IPS-18c (cell line): ENCODE measurements around the gene C16orf54.
"Not testable (repeated sequence)": the region's sequence is repeated elsewhere in the genome, so short reads cannot be mapped to it uniquely, and the experiment has no call there.

ENCODE experiments used
- H3K4me3 ChIP-seq: 2 replicates; pipeline ENCODE4 v1.7.0; 2013; ENCODE audit warnings: low read depth, mild to moderate bottlenecking, low read length, moderate library complexity; ENCODE audit not compliant: insufficient read depth
- H3K9me3 ChIP-seq: one replicate; pipeline ENCODE4 v1.6.1; 2013; ENCODE audit warnings: mild to moderate bottlenecking, low read length, moderate library complexity; ENCODE audit not compliant: control insufficient read depth, insufficient read depth

Gene C16orf54

GRCh38 chr16:29774730-29775129 lies 28.9 kb upstream of the C16orf54 start:
- H3K9me3 ChIP-seq = no peaks in the 10 kb centered on the region
- no peak overlapping the region for H3K4me3 ChIP-seq

- H3K4me3 ChIP-seq, H3K9me3 ChIP-seq: not testable (repeated sequence)
These were observed 26.5 kb upstream of the C16orf54 start for GRCh38 chr16:29772330-29772729.

GRCh38 chr16:29770250-29770929 lies 24.6 kb upstream of the C16orf54 start:
- no peak overlapping the region for H3K4me3 ChIP-seq
- no peaks in the 10 kb centered on the region for H3K9me3 ChIP-seq

GRCh38 chr16:29769507-29769906 lies 23.7 kb upstream of the C16orf54 start:
- no peak overlapping the region for H3K4me3 ChIP-seq
- no peaks in the 10 kb centered on the region for H3K9me3 ChIP-seq

GRCh38 chr16:29767062-29767461 lies 21.3 kb upstream of the C16orf54 start:
- no peaks in the 10 kb centered on the region for H3K9me3 ChIP-seq
- no peak overlapping the region for H3K4me3 ChIP-seq

- H3K9me3 ChIP-seq = no peaks in the 10 kb centered on the region
- no peak overlapping the region for H3K4me3 ChIP-seq
These were observed 20.8 kb upstream of the C16orf54 start for GRCh38 chr16:29766571-29766970.

- Histone ChIP-seq H3K9me3 (no peaks in the 10 kb centered on the region), H3K4me3 (no peak overlapping the region)
These were observed 19.6 kb upstream of the C16orf54 start for GRCh38 chr16:29765167-29766032.

- H3K4me3 ChIP-seq = no peak overlapping the region
These were observed 17.5 kb upstream of the C16orf54 start for GRCh38 chr16:29763326-29763725.

GRCh38 chr16:29761882-29762281 lies 16.1 kb upstream of the C16orf54 start:
- no peaks in the 10 kb centered on the region for H3K9me3 ChIP-seq
- no peak overlapping the region for H3K4me3 ChIP-seq

More at GRCh38 chr16:29763326-29763725, 17.5 kb upstream of the C16orf54 start:
- no peaks in the 10 kb centered on the region for H3K9me3 ChIP-seq

- not testable (repeated sequence) for H3K4me3 ChIP-seq, H3K9me3 ChIP-seq
These were observed 15.5 kb upstream of the C16orf54 start for GRCh38 chr16:29761280-29761651.

- H3K9me3 ChIP-seq = no peaks in the 10 kb centered on the region
- no peak overlapping the region for H3K4me3 ChIP-seq
These were observed 14.9 kb upstream of the C16orf54 start for GRCh38 chr16:29760567-29761279.

GRCh38 chr16:29757950-29758466 lies 12.2 kb upstream of the C16orf54 start:
- Histone ChIP-seq H3K4me3 (no peak overlapping the region), H3K9me3 (no peaks in the 10 kb centered on the region)

GRCh38 chr16:29757086-29757485 lies 11.3 kb upstream of the C16orf54 start:
- H3K4me3 ChIP-seq, H3K9me3 ChIP-seq: not testable (repeated sequence)

- Histone ChIP-seq H3K9me3 (no peaks in the 10 kb centered on the region), H3K4me3 (no peak overlapping the region)
These were observed 10.9 kb upstream of the C16orf54 start for GRCh38 chr16:29756654-29757053.

- no peak overlapping the region for H3K4me3 ChIP-seq
- H3K9me3 ChIP-seq = no peaks in the 10 kb centered on the region
These were observed 7.7 kb upstream of the C16orf54 start for GRCh38 chr16:29753516-29753915.

GRCh38 chr16:29748760-29749149 lies 3.0 kb upstream of the C16orf54 start:
- H3K4me3 ChIP-seq = not testable (repeated sequence)

GRCh38 chr16:29747947-29748759 lies 2.4 kb upstream of the C16orf54 start:
- H3K9me3 ChIP-seq = peaks cover 3% of the 10 kb centered on the region
- no peak overlapping the region for H3K4me3 ChIP-seq

More at GRCh38 chr16:29748760-29749149, 3.0 kb upstream of the C16orf54 start:
- not testable (repeated sequence) for H3K9me3 ChIP-seq
